HG02943 (cell line): ENCODE data around the gene TSHR.
A peak's percentile ranks its signal among the peaks of the same experiment; 100 is the strongest.
"Not testable (repeated sequence)": the region's sequence is repeated elsewhere in the genome, so short reads cannot be mapped to it uniquely, and the experiment has no call there.

Experiments used
- ATAC-seq: cut with Tn5 transposase; IDR thresholded peaks from one replicate; pipeline ENCODE4 v1.9.1; 2021; ENCODE audit warnings: mild to moderate bottlenecking, low read depth, moderate library complexity; ENCODE audit not compliant: unreplicated experiment

The TSHR gene

GRCh38 chr14:80955416-80955941 is at the start of gene TSHR:
TSS of gene TSHR (plus strand) at chr14:80955621. CDS start at chr14:80955681, 60 bp downstream.
- ATAC-seq: no peak

DNA sequence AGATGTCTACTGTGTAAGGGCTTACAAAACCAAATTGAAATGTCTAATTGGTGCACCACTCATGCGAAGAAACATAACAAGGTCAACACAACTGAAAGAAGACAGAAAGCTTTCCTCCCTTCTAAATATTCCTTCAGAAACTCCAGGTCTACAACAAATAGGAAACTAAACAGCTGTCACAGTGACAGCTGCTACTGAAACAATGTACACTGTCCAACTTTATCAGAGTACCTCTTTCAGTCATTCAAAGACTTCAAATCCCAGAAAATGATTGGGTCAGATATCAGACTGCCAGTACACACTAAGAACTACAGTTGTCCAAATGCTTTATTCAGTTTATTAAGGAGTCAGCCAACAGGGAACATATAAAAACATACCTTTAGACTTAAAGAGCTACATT is 49.1 kb upstream of the TSHR start:
- ATAC-seq: no peak

DNA sequence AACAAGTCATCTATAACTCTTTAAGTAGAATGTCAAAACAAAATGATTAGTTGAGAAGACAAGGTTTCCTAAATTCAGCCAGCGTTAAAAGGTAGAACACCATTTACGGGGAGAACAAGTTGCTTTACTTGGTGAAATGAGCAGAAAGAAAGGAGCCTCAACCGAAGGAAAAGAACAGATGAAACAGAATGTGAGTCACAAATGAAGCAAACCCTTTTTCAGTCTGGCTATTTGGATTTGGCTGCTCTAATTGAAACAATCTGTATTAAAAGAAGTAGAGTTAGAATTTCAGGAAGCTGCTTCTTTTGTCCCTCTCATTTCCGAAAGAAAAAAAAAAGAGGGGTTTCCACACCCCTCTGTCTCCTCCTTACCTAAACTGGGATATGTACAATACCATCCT is 48.5 kb upstream of the TSHR start:
- ATAC-seq: no peak

GRCh38 chr14:80912013-80912412 is 43.4 kb upstream of the TSHR start:
- ATAC-seq: not testable (repeated sequence)

- no peak for ATAC-seq
Measured at GRCh38 chr14:80919622-80920021, 35.8 kb upstream of the TSHR start.

GRCh38 chr14:80923368-80923767 is 32.1 kb upstream of the TSHR start:
- no peak for ATAC-seq

DNA sequence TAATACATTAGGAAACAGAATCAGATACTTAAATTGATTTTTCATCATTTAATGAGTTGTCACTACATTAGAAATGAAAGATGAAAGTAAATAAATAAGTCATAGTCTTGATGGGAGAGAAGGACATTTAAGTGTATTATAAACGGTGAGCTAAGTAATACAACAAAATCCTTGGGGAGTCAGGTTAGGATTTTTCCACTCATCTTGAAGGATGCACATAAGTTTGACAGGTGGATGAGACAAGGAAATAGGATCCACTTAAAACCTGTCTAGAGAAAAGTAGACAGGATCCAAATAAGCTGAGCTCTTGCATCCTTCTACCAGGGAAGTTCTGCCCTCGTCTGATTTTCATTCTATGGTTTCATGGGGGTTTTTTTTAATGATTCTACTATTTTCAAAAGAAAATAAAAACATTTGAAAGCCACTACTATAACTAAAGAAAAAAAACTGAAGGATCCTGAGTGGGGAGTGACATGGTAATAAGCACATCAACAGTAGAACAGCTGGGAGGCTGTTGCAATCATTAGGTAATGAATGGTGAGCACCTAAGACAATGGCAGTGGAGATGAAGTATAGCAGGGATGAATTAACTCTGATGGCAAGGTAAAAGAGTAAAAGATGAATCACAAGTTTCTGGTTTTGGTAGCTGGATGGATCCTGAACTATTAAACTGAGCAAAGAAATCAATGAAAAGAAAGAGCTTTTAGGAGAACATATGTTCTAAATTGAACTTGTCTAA is 30.9 kb upstream of the TSHR start:
- no peak for ATAC-seq

GRCh38 chr14:80926397-80927082 is 28.9 kb upstream of the TSHR start:
- no peak for ATAC-seq

- no peak for ATAC-seq
Measured at GRCh38 chr14:80927083-80927989, 28.1 kb upstream of the TSHR start.

DNA sequence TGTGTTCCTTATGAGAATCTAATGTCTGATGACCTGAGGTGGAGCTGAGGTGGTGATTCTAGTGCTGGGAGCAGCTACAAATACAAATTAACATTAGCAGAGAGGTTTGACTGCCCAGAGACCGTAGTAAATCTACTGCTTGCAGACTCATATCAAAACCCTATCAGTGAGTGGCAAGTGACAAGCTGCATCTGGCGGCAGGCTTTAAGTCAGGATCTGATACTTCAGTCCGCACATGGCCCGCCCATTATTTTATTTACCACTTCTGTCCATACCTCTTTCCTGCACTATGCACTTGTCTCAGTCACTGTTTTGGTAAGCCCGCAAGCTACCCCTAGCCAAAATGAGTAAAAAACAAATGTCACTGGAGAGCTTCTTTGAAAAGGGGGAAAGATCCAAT is 25.3 kb upstream of the TSHR start:
- ATAC-seq: no peak

- ATAC-seq: peak; percentile 95
Measured at GRCh38 chr14:80930836-80931389, 24.5 kb upstream of the TSHR start.

GRCh38 chr14:80933282-80933681 is 22.1 kb upstream of the TSHR start:
- no peak for ATAC-seq

- no peak for ATAC-seq
Measured at GRCh38 chr14:80933686-80934085, 21.7 kb upstream of the TSHR start.

GRCh38 chr14:80940146-80940545 is 15.3 kb upstream of the TSHR start:
- ATAC-seq: no peak

- ATAC-seq: peak; percentile 99
Measured at GRCh38 chr14:80941241-80942185, 13.9 kb upstream of the TSHR start, which contains the start of gene CEP128. TSS of gene CEP128 (minus strand) at chr14:80941738.

GRCh38 chr14:80942191-80942600 is 13.2 kb upstream of the TSHR start:
- peak; percentile 8 for ATAC-seq

DNA sequence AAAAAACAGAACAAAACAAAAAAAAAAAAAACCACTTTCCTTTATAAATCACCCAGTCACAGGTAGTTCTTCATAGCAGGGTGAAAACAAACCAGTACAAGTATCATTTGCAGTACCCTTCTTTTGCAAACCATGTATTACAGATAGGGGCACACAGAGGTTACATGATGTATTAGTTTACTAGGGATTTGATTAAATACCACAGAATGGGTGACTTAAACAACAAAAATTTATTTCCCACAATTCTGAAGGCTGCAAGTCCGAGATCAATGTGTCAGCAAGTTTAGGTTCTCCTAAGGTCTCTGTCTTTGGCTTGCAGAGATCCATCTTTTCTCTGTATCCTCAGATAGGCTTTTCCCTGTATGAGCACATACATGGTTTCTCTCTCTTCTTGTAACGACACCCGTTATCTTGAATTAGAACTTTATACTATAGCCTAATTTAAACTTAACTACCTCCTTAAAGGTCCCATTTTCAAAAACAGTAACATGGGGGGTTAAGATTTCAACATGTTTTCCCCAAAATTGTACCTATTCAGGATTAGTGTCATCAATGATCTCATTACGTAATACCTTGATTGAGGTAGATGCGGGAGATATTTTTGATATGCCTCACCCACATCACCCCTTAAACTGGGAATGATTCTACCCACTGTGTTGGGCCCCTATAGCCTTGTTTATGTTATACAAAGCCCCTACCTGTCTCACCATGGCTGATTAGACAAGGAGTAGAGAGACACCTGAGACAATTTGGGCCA is 10.4 kb upstream of the TSHR start:
- ATAC-seq: no peak

- no peak for ATAC-seq
Measured at GRCh38 chr14:80946187-80946586, 9.2 kb upstream of the TSHR start.

DNA sequence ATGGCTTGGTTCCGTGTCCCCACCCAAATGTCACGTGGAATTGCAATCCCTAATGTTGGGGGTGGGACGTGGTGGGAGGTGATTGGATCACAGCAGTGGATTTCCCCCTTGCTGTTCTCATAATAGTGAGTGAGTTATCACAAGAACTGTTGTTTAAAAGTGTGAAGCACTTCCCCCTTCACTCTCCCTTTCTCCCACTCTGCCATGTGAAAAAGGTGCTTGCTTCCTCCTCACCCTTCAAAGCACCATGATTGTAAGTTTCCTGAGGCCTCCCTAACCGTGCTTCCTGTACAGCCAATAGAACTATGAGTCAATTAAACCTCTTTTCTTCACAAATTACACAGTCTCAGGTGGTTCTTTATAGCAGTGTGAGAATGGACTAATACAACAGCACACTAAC is 8.6 kb upstream of the TSHR start:
- ATAC-seq: no peak
